Measurements from ENCODE around the gene UBP1. TPM values are rescaled to one million over a fixed set of nuclear protein-coding genes. Genes with fewer than 3 reads are reported as not detected.
A peak's percentile ranks its signal among the peaks of the same experiment; 100 is the strongest.

The UBP1 gene
- total RNA-seq, 4 donors from 2014 or later = 45.6 to 77.0 (median 63.0) TPM

GRCh38 chr3:33441225-33441976 is 1.2 kb upstream of the UBP1 start:
- no peak for TF ChIP-seq CTCF (IDR thresholded peaks at IDR 0.05)
- no peak for ATAC-seq (ENCODE audit: low FRiP score)
- DNase-seq (ENCODE audit: low spot score) = peak; percentile 39

DNA sequence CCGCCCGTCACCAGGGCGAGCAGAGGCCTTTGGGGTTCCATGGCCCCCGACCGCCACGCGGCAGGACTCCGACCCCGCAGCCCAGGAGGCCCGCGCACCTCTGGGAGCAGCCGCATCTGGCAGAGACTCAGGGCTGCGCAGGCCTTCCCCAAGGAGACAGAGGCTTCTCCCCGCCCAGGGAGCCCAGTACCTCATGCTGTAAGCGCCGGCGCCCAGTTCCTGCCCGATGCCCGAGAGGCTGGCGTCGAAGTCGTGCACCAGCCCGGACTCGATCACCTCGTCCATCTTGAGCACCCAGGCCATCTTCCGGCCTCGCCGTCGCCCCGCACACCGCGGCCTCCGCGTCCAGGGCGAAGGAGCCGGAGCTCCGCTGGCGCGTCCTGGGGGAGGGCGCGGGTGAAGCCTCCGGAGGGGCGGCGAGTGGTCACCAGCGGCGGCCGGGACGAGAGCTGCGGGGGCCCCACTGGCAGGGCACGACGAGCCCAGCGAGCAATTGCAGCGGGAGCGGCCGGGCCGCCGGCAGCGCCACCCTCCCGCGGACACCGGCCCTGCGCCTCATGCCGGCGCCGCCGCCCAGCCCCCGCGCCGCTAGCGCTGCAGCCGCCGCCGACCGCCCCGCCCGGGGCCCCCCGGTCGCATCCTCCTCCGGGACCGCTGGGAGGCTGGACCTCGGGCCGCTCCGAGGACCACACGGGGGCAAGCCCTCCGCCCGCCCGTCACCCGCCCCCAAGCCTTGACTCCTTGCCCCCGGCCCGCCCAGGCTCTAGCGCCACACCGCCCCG is 468 bp downstream of the UBP1 start:
- ATAC-seq (ENCODE audit: low FRiP score) (peak; percentile 58), DNase-seq (ENCODE audit: low spot score) (no peak)
- no peak for TF ChIP-seq CTCF (IDR thresholded peaks at IDR 0.05)

- no peak for DNase-seq (ENCODE audit: low spot score)
- no peak for ATAC-seq (ENCODE audit: low FRiP score)
- TF ChIP-seq CTCF (IDR thresholded peaks at IDR 0.05) = no peak
Observed at GRCh38 chr3:33438881-33439545, 1.2 kb downstream of the UBP1 start.

DNA sequence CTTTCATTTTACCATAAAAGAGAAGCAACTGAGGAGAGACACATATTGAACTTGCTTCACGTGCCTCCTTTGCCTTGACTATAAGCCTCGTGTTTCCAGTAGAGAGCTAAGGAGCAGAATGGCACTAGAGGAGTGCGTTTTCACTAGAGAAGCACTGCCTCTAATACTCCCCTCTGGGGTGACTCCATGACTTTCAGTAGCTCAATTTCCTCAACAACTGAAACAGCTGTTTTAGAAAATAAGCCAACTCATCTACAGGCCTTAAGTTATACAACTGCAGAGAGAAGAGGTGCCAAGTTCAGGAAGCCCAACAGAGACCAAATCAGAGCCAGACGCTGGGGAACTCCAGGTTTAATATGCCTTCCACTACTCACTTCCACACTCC is 1.9 kb downstream of the UBP1 start:
- TF ChIP-seq CTCF (IDR thresholded peaks at IDR 0.05) = no peak
- ATAC-seq (ENCODE audit: low FRiP score) = no peak
- DNase-seq (ENCODE audit: low spot score) = no peak

- no peak for TF ChIP-seq CTCF (IDR thresholded peaks at IDR 0.05)
- ATAC-seq (ENCODE audit: low FRiP score) (no peak), DNase-seq (ENCODE audit: low spot score) (no peak)
Observed at GRCh38 chr3:33437556-33438283, 2.5 kb downstream of the UBP1 start.

DNA sequence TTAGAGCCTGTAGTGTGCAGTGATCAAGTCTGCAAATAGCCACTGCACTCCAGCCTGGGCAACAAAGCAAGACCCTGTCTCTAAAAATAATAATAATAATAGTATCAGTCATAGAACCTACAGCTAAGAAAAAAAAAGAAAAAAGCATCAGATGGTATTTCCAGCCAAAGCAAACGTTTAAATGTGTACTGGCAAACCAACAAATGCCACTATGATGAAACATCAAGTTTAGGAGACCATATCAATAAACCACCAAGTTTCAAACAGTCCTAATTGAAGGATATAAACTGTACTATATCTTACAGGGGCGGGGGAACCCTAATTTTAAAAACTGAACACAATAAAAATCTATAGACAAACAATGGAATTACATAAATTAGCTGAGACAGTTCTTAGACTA is 6.4 kb downstream of the UBP1 start:
- TF ChIP-seq CTCF (IDR thresholded peaks at IDR 0.05) = no peak
- ATAC-seq (ENCODE audit: low FRiP score) = no peak
- DNase-seq (ENCODE audit: low spot score) = no peak

All from omental fat pad (tissue), 4 donors.